LoVo (cell line): ENCODE results near the gene CDC42BPG.
"Not testable (repeated sequence)": the region's sequence is repeated elsewhere in the genome, so short reads cannot be mapped to it uniquely, and the experiment has no call there.

Source experiments
- DNase-seq: peaks from one replicate; pipeline ENCODE4 v3.0.0-alpha.2; 2016; ENCODE audit warnings: low spot score

Gene CDC42BPG

GRCh38 chr11:64849598-64850356 is 5.3 kb upstream of the CDC42BPG start:
- DNase-seq = no peak

GRCh38 chr11:64848826-64849597 is 4.6 kb upstream of the CDC42BPG start:
- peak; percentile 27 for DNase-seq

- DNase-seq = no peak
Measured at GRCh38 chr11:64848214-64848825, 3.9 kb upstream of the CDC42BPG start.

- peak; percentile 90 for DNase-seq
Measured at GRCh38 chr11:64846998-64847666, 2.7 kb upstream of the CDC42BPG start.

- DNase-seq = not testable (repeated sequence)
Measured at GRCh38 chr11:64845776-64846129, 1.3 kb upstream of the CDC42BPG start.

- DNase-seq = no peak
Measured at GRCh38 chr11:64845129-64845775, 799 bp upstream of the CDC42BPG start.

- peak; percentile 5 for DNase-seq
Measured at GRCh38 chr11:64843686-64844329, 645 bp downstream of the CDC42BPG start.

GRCh38 chr11:64842851-64843685 is 1.4 kb downstream of the CDC42BPG start:
- DNase-seq = peak; percentile 82

GRCh38 chr11:64842366-64842759 is 2.1 kb downstream of the CDC42BPG start:
- no peak for DNase-seq

- DNase-seq = no peak
Measured at GRCh38 chr11:64841592-64842365, 2.7 kb downstream of the CDC42BPG start.

- no peak for DNase-seq
Measured at GRCh38 chr11:64839887-64840782, 4.3 kb downstream of the CDC42BPG start.

- no peak for DNase-seq
Measured at GRCh38 chr11:64839335-64839734, 5.1 kb downstream of the CDC42BPG start.

GRCh38 chr11:64838600-64839334 is 5.7 kb downstream of the CDC42BPG start:
- no peak for DNase-seq

- no peak for DNase-seq
Measured at GRCh38 chr11:64837887-64838351, 6.5 kb downstream of the CDC42BPG start.

GRCh38 chr11:64836448-64837072 is 7.9 kb downstream of the CDC42BPG start:
- DNase-seq = no peak

- no peak for DNase-seq
Measured at GRCh38 chr11:64835616-64836447, 8.6 kb downstream of the CDC42BPG start.
